Measurements from ENCODE around the gene MYOG. TPM values are rescaled to one million over a fixed set of nuclear protein-coding genes. Genes with fewer than 3 reads are reported as not detected.

The MYOG gene
- polyA plus RNA-seq, 3 donors: not detected

DNA sequence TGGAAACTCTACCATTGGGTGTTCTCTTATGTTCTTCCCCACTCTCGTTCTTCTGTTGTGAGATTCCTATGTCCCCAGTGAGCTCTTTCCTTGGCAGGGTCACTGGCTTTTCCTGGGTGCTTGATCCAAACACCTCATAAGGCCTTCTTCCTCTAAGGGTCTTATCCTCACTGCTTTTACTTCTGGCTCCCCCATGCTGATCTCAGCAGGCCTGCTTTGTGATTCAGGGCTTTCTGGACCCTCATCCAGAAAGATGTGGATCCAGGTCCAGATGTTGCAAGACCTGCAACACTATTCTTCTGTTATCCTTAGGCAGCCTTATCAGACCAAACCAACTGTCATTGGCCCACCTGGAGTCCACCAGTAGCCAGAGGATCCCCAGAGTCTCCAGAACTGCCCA, 11.2 kb upstream of the MYOG start:
- H3K4me1 Mint-ChIP-seq: peaks cover 8% of the 10 kb centered on the region
- Histone ChIP-seq H3K9me3 (replicated peaks in 1 of 2; ENCODE audit: control insufficient read depth in 1 of 2, insufficient read depth in 1 of 2, low read length in 2 of 2) (peaks cover 13 to 26% of the 10 kb centered on the region in 2 donors), H4K20me1 (ENCODE audit: insufficient read depth, low read length) (no peaks in the 10 kb centered on the region), H3K4me2 (replicated peaks; ENCODE audit: extremely low read depth, low read length, poor library complexity, severe bottlenecking) (no peak overlapping the region), H3K27me3 (ENCODE audit: control insufficient read depth in 2 of 2, insufficient read depth in 2 of 2, low read length in 2 of 2) (no peaks in the 10 kb centered on the region), H3K36me3 (replicated peaks in 1 of 2; ENCODE audit: control insufficient read depth in 1 of 2, insufficient read depth in 2 of 2, low read length in 2 of 2) (no peaks in the 10 kb centered on the region), H3K79me2 (ENCODE audit: insufficient read depth, low read length) (no peaks in the 10 kb centered on the region), H3K4me3 (replicated peaks in 1 of 3; ENCODE audit: low read depth in 2 of 3, low read length in 3 of 3) (no peak overlapping the region), H2AFZ (ENCODE audit: insufficient read depth, low read depth, low read length, poor library complexity, severe bottlenecking) (no peak overlapping the region), H3K9ac (ENCODE audit: insufficient read depth, low read length, poor library complexity, severe bottlenecking) (no peak overlapping the region), H3K27ac (ENCODE audit: low read depth in 1 of 2, low read length in 2 of 2) (no peak overlapping the region), H3K4me1 (ENCODE audit: control insufficient read depth in 1 of 2, insufficient read depth in 2 of 2, low read length in 2 of 2) (no peaks in the 10 kb centered on the region)
- TF ChIP-seq, protein P1, sequence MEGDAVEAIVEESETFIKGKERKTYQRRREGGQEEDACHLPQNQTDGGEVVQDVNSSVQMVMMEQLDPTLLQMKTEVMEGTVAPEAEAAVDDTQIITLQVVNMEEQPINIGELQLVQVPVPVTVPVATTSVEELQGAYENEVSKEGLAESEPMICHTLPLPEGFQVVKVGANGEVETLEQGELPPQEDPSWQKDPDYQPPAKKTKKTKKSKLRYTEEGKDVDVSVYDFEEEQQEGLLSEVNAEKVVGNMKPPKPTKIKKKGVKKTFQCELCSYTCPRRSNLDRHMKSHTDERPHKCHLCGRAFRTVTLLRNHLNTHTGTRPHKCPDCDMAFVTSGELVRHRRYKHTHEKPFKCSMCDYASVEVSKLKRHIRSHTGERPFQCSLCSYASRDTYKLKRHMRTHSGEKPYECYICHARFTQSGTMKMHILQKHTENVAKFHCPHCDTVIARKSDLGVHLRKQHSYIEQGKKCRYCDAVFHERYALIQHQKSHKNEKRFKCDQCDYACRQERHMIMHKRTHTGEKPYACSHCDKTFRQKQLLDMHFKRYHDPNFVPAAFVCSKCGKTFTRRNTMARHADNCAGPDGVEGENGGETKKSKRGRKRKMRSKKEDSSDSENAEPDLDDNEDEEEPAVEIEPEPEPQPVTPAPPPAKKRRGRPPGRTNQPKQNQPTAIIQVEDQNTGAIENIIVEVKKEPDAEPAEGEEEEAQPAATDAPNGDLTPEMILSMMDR (IDR thresholded peaks at IDR 0.05): no peak
- H3K9me3 Mint-ChIP-seq: peaks cover 28 to 41% (median 34%) of the 10 kb centered on the region in 7 donors
- H3K4me3 Mint-ChIP-seq: no peak overlapping the region
- H3K36me3 Mint-ChIP-seq: no peaks in the 10 kb centered on the region
- intact Hi-C loops (cut with micrococcal nuclease): no loop called here
- WGBS (ENCODE audit: insufficient coverage): 100% methylated on average over 1 of the region's 1 CpG
- no peak overlapping the region for H3K27ac Mint-ChIP-seq
- H3K27me3 Mint-ChIP-seq (ENCODE audit: low read depth in 3 of 3): peaks cover 7 to 18% (median 8%) of the 10 kb centered on the region in 3 donors
- no peak for DNase-seq

DNA sequence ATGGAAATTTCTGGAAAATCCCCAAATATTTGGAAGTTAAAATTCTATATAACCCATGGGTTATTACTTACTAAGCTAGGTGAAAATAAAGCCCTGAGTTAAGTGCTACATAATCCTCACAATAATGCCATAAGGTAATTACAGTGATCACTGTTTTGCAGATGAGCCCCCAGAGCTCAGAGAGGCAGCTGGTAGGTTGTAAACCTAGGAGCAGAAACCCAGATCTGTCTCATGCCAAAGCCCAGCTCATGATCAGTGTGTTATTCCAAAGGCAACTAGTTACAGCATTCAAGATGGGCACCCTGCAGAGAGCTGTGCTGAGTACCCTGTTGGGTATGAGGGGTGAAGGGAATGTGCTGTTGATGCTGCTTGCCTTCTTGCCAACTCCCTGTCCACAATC, 10.8 kb upstream of the MYOG start:
- Histone ChIP-seq H3K4me1 (ENCODE audit: control insufficient read depth in 1 of 2, insufficient read depth in 2 of 2, low read length in 2 of 2) (no peaks in the 10 kb centered on the region), H3K79me2 (ENCODE audit: insufficient read depth, low read length) (no peaks in the 10 kb centered on the region), H3K4me3 (replicated peaks in 1 of 3; ENCODE audit: low read depth in 2 of 3, low read length in 3 of 3) (no peak overlapping the region), H3K4me2 (replicated peaks; ENCODE audit: extremely low read depth, low read length, poor library complexity, severe bottlenecking) (no peak overlapping the region), H3K9me3 (replicated peaks in 1 of 2; ENCODE audit: control insufficient read depth in 1 of 2, insufficient read depth in 1 of 2, low read length in 2 of 2) (peaks cover 13 to 26% of the 10 kb centered on the region in 2 donors), H4K20me1 (ENCODE audit: insufficient read depth, low read length) (no peaks in the 10 kb centered on the region), H3K27me3 (ENCODE audit: control insufficient read depth in 2 of 2, insufficient read depth in 2 of 2, low read length in 2 of 2) (no peaks in the 10 kb centered on the region), H3K36me3 (replicated peaks in 1 of 2; ENCODE audit: control insufficient read depth in 1 of 2, insufficient read depth in 2 of 2, low read length in 2 of 2) (no peaks in the 10 kb centered on the region), H3K27ac (ENCODE audit: low read depth in 1 of 2, low read length in 2 of 2) (no peak overlapping the region), H2AFZ (ENCODE audit: insufficient read depth, low read depth, low read length, poor library complexity, severe bottlenecking) (no peak overlapping the region), H3K9ac (ENCODE audit: insufficient read depth, low read length, poor library complexity, severe bottlenecking) (no peak overlapping the region)
- peaks cover 28 to 41% (median 35%) of the 10 kb centered on the region in 7 donors for H3K9me3 Mint-ChIP-seq
- no peak for DNase-seq
- intact Hi-C loops (cut with micrococcal nuclease): no loop called here
- no peaks in the 10 kb centered on the region for H3K36me3 Mint-ChIP-seq
- H3K4me1 Mint-ChIP-seq: peaks cover 7% of the 10 kb centered on the region
- peaks cover 8 to 18% (median 12%) of the 10 kb centered on the region in 3 donors for H3K27me3 Mint-ChIP-seq (ENCODE audit: low read depth in 3 of 3)
- no peak overlapping the region for H3K4me3 Mint-ChIP-seq
- no peak overlapping the region for H3K27ac Mint-ChIP-seq
- TF ChIP-seq, protein P1 (IDR thresholded peaks at IDR 0.05): no peak
